Endothelial cell of umbilical vein (primary cell): ENCODE measurements around the gene CDC23.

Experiments
- CTCF ChIP-seq, 2 donors: IDR thresholded peaks; 1 replicate in 1 of 2; 2 replicates in 1 of 2; pipeline ENCODE4 v1.5.1; 2011; ENCODE audit warnings: low read length in 2 of 2, mild to moderate bottlenecking in 2 of 2, moderate library complexity in 2 of 2, control low read depth in 1 of 2, inconsistent platforms in 1 of 2, low read depth in 1 of 2; ENCODE audit not compliant: insufficient read depth in 1 of 2; ENCODE audit errors: extremely low read depth in 1 of 2
- EZH2 ChIP-seq: IDR thresholded peaks from 2 replicates; pipeline ENCODE4 v1.6.1; 2012; ENCODE audit warnings: borderline replicate concordance, low read depth, mild to moderate bottlenecking, moderate library complexity, low read length, inconsistent platforms; ENCODE audit not compliant: severe bottlenecking
- FOS ChIP-seq: IDR thresholded peaks from 2 replicates; pipeline ENCODE4 v1.6.1; 2011; ENCODE audit warnings: mild to moderate bottlenecking, low read length, moderate library complexity, borderline replicate concordance; ENCODE audit not compliant: insufficient read depth
- GATA2 ChIP-seq: IDR thresholded peaks from 2 replicates; pipeline ENCODE4 v1.7.0; 2011; ENCODE audit warnings: low read depth, mild to moderate bottlenecking, moderate library complexity, mixed read lengths, low read length; ENCODE audit not compliant: insufficient read length, insufficient read depth
- JUN ChIP-seq: IDR thresholded peaks from 2 replicates; pipeline ENCODE4 v1.6.1; 2011; ENCODE audit warnings: borderline replicate concordance, low read depth; ENCODE audit not compliant: insufficient read length, insufficient read depth
- MAX ChIP-seq: IDR thresholded peaks from 2 replicates; pipeline ENCODE4 v1.6.1; 2011; ENCODE audit not compliant: insufficient read depth, insufficient read length
- MYC ChIP-seq: IDR thresholded peaks from one replicate; pipeline ENCODE4 v1.6.1; 2011; ENCODE audit warnings: mild to moderate bottlenecking, low read depth, low read length
- POLR2A ChIP-seq: IDR thresholded peaks from 2 replicates; pipeline ENCODE4 v1.6.1; 2012; ENCODE audit warnings: low read depth, mild to moderate bottlenecking, control low read depth, low read length
- POLR2AphosphoS5 ChIP-seq: IDR thresholded peaks from 2 replicates; pipeline ENCODE4 v1.6.1; 2012; ENCODE audit warnings: low read depth, mild to moderate bottlenecking, control low read depth, low read length, moderate library complexity; ENCODE audit not compliant: insufficient read depth

- no peak for TF ChIP-seq EZH2
- TF ChIP-seq POLR2A: no peak
- TF ChIP-seq CTCF (IDR thresholded peaks at IDR 0.05; ENCODE audit: extremely low read depth in 1 of 2, insufficient read depth in 1 of 2, low read depth in 1 of 2, low read length in 2 of 2): no peak
- TF ChIP-seq FOS: no peak
- TF ChIP-seq JUN: no peak
- no peak for TF ChIP-seq MYC
- no peak for TF ChIP-seq POLR2AphosphoS5
- TF ChIP-seq MAX: no peak
- TF ChIP-seq GATA2: no peak
Measured at GRCh38 chr5:138192826-138193225, 20.3 kb downstream of the CDC23 start.
